ENCODE results near the gene NR4A1. TPM values are rescaled to one million over a fixed set of nuclear protein-coding genes. Genes with fewer than 3 reads are reported as not detected.

NR4A1 gene
- total and polyA plus RNA-seq, 2 of the 13 experiments (the other 11 are each of a cell fraction or from before 2014, with no cell fraction given) = 5.7 to 15.2 TPM

DNA sequence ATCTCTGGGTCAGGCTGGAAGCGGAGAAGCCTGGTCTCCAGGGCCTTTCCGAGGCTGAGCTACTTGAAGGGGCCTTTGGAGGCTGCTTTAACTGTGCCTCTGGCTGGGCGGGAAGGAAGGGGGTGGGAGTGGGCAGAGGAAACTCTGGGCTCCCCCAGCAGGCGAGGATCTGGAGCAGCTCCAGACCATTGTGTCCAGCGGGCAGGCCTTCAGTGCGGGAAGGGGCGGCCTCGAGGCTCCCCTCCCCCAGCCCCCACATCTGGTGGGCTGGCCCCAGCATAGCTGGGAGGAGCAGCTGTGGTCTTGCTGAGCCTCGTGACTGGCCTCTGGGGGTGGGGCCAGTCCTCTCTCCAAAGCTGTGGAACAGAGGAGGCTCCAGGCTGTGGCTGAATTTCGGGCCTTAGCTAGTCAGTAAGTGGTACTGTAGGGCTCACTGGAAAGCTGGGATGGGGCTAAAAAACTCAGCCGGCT, 41.1 kb upstream of the NR4A1 start (continued):
- TF ChIP-seq HMGXB4 (CRISPR knock-in tag; IDR thresholded peaks at IDR 0.05; ENCODE audit: borderline replicate concordance in 1 of 2, low read depth in 1 of 2) (0 out of 4 replicates have a peak, but pooled peaks of 1 of the 2 experiments have one; percentile 53), ZNF597 (CRISPR knock-in tag; IDR thresholded peaks at IDR 0.05) (no peak), CSRNP1 (CRISPR knock-in tag; IDR thresholded peaks at IDR 0.05) (peak; percentile 41; the same call in 1 of the 2 replicates), ISX (CRISPR knock-in tag; conservative IDR thresholded peaks at IDR 0.05) (no peak), SMAD1 (CRISPR knock-in tag; IDR thresholded peaks at IDR 0.05; ENCODE audit: borderline replicate concordance, low read depth) (no peak), NPAS2 (CRISPR knock-in tag; IDR thresholded peaks at IDR 0.05; ENCODE audit: borderline replicate concordance) (no peak), TCF12 (IDR thresholded peaks at IDR 0.05) (no peak), TCF12 (CRISPR knock-in tag; IDR thresholded peaks at IDR 0.05) (no peak), ZBTB25 (CRISPR knock-in tag; IDR thresholded peaks at IDR 0.05) (no peak), ATF7 (IDR thresholded peaks at IDR 0.05) (no peak), ATF7 (CRISPR knock-in tag; IDR thresholded peaks at IDR 0.05) (no peak; the same call in 1 of the 2 replicates), ZNF430 (CRISPR knock-in tag; IDR thresholded peaks at IDR 0.05) (peak; percentile 68; the same call in 1 of the 2 replicates), TAF1 (CRISPR knock-in tag; IDR thresholded peaks at IDR 0.05) (0 out of 2 replicates have a peak, but pooled peaks have one; percentile 33), DMTF1 (CRISPR knock-in tag; IDR thresholded peaks at IDR 0.05) (no peak), CEBPG (CRISPR knock-in tag; IDR thresholded peaks at IDR 0.05) (no peak), CENPBD1 (CRISPR knock-in tag; IDR thresholded peaks at IDR 0.05; ENCODE audit: borderline replicate concordance, low read depth) (no peak), PAX8 (CRISPR knock-in tag; IDR thresholded peaks at IDR 0.05; ENCODE audit: borderline replicate concordance) (no peak), FOXC1 (CRISPR knock-in tag; IDR thresholded peaks at IDR 0.05; ENCODE audit: borderline replicate concordance) (no peak), SIN3B (IDR thresholded peaks at IDR 0.05; ENCODE audit: low read length) (no peak), HMG20A (CRISPR knock-in tag; IDR thresholded peaks at IDR 0.05; ENCODE audit: borderline replicate concordance) (no peak), SNAI1 (CRISPR knock-in tag; IDR thresholded peaks at IDR 0.05; ENCODE audit: borderline replicate concordance) (no peak), ZNF777 (CRISPR knock-in tag; IDR thresholded peaks at IDR 0.05) (no peak), ZFP41 (CRISPR knock-in tag; IDR thresholded peaks at IDR 0.05; ENCODE audit: borderline replicate concordance) (no peak)

All from HepG2 (cell line).